SK-MEL-5 (cell line): ENCODE measurements around the gene BCKDHA. TPM values are rescaled to one million over a fixed set of nuclear protein-coding genes. Genes with fewer than 3 reads are reported as not detected.
A peak's percentile ranks its signal among the peaks of the same experiment; 100 is the strongest.
"Not testable (repeated sequence)": the region's sequence is repeated elsewhere in the genome, so short reads cannot be mapped to it uniquely, and the experiment has no call there.

ENCODE experiments used
- DNase-seq: peaks from one replicate; pipeline ENCODE4 v3.0.0-alpha.2; 2016; ENCODE audit warnings: low read depth, low spot score
- in situ Hi-C: cut with HindIII; loops from 2 replicates; pipeline ENCODE4 v1.10.0; 2016; ENCODE audit warnings: low sequenced_read_pairs, high pct_unique_total_duplicates, low pct_unique_long_range_greater_than_20kb
- total RNA-seq: library from RNA; depleted of rRNA; stranded (reverse); fragments of >200 nt; shearing (Covaris generic); gene quantifications from 2 replicates; pipeline ENCODE4 v1.2.3, GENCODE V29; 2014

The BCKDHA gene
- total RNA-seq, 1 experiment from 2014 or later = 52.0 TPM

GRCh38 chr19:41395355-41395754 is 2.3 kb upstream of the BCKDHA start:
- in situ Hi-C loops = no loop called here
- no peak for DNase-seq

GRCh38 chr19:41398050-41398418 is 416 bp downstream of the BCKDHA start:
- in situ Hi-C loops = no loop called here
- no peak for DNase-seq

GRCh38 chr19:41398598-41398997 is 980 bp downstream of the BCKDHA start:
- in situ Hi-C loops = no loop called here
- no peak for DNase-seq

GRCh38 chr19:41399091-41399490 is 1.5 kb downstream of the BCKDHA start:
- in situ Hi-C loops = no loop called here

GRCh38 chr19:41399525-41399924 is 1.9 kb downstream of the BCKDHA start:
- DNase-seq = no peak
- in situ Hi-C loops = no loop called here

More at GRCh38 chr19:41399091-41399490, 1.5 kb downstream of the BCKDHA start:
- DNase-seq = no peak

- in situ Hi-C loops = no loop called here
- no peak for DNase-seq
Measured at GRCh38 chr19:41401483-41401882, 3.9 kb downstream of the BCKDHA start.

GRCh38 chr19:41402010-41402409 is 4.4 kb downstream of the BCKDHA start:
- in situ Hi-C loops = no loop called here
- no peak for DNase-seq

- no peak for DNase-seq
- in situ Hi-C loops = no loop called here
Measured at GRCh38 chr19:41403181-41403970, 5.8 kb downstream of the BCKDHA start.

- in situ Hi-C loops = no loop called here
- DNase-seq = no peak
Measured at GRCh38 chr19:41405776-41406175, 8.2 kb downstream of the BCKDHA start.

- DNase-seq = no peak
- in situ Hi-C loops = no loop called here
Measured at GRCh38 chr19:41407271-41407670, 9.7 kb downstream of the BCKDHA start.

GRCh38 chr19:41408256-41408655 is 10.6 kb downstream of the BCKDHA start:
- in situ Hi-C loops = no loop called here
- DNase-seq = peak; percentile 22

- DNase-seq, in situ Hi-C loops: not testable (repeated sequence)
Measured at GRCh38 chr19:41408846-41409245, 11.2 kb downstream of the BCKDHA start.

GRCh38 chr19:41409288-41409687 is 11.7 kb downstream of the BCKDHA start:
- in situ Hi-C loops = no loop called here

GRCh38 chr19:41410336-41411054 is 12.9 kb downstream of the BCKDHA start:
- DNase-seq = no peak
- in situ Hi-C loops = no loop called here

More at GRCh38 chr19:41409288-41409687, 11.7 kb downstream of the BCKDHA start:
- DNase-seq = peak; percentile 35

GRCh38 chr19:41411100-41411967 is 13.7 kb downstream of the BCKDHA start:
- no peak for DNase-seq
- in situ Hi-C loops = no loop called here

- DNase-seq = no peak
- in situ Hi-C loops = no loop called here
Measured at GRCh38 chr19:41411968-41412265, 14.3 kb downstream of the BCKDHA start.

- DNase-seq = no peak
- in situ Hi-C loops = no loop called here
Measured at GRCh38 chr19:41412953-41413352, 15.3 kb downstream of the BCKDHA start.

GRCh38 chr19:41413947-41414346 is 16.3 kb downstream of the BCKDHA start:
- no peak for DNase-seq
- in situ Hi-C loops = no loop called here
